Glutamatergic neuron (in vitro differentiated cells): ENCODE data around the gene OSBPL6. TPM values are rescaled to one million over a fixed set of nuclear protein-coding genes. Genes with fewer than 3 reads are reported as not detected.

Experiments used
- DNase-seq: peaks from one replicate; pipeline ENCODE4 v3.0.0; 2022
- H3K27ac Mint-ChIP-seq: one replicate; pipeline ENCODE4 v1.8.0; 2020; ENCODE audit warnings: mild to moderate bottlenecking, mixed read lengths, inconsistent platforms; ENCODE audit not compliant: unreplicated experiment
- H3K27me3 Mint-ChIP-seq: one replicate; pipeline ENCODE4 v1.8.0; 2020; ENCODE audit warnings: mild to moderate bottlenecking, moderate library complexity, mixed read lengths, inconsistent platforms; ENCODE audit not compliant: unreplicated experiment
- H3K36me3 Mint-ChIP-seq: one replicate; pipeline ENCODE4 v1.8.0; 2020; ENCODE audit warnings: mild to moderate bottlenecking, mixed read lengths, inconsistent platforms; ENCODE audit not compliant: unreplicated experiment
- H3K4me1 Mint-ChIP-seq: one replicate; pipeline ENCODE4 v1.8.0; 2020; ENCODE audit warnings: mild to moderate bottlenecking, low read depth, mixed read lengths, inconsistent platforms; ENCODE audit not compliant: unreplicated experiment
- H3K4me3 Mint-ChIP-seq: one replicate; pipeline ENCODE4 v1.8.0; 2020; ENCODE audit warnings: mild to moderate bottlenecking, mixed read lengths, inconsistent platforms; ENCODE audit not compliant: unreplicated experiment
- H3K9me3 Mint-ChIP-seq: one replicate; pipeline ENCODE4 v1.8.0; 2020; ENCODE audit warnings: mild to moderate bottlenecking, moderate library complexity, mixed read lengths, inconsistent platforms; ENCODE audit not compliant: unreplicated experiment
- total RNA-seq: library from RNA; stranded (reverse); fragmentation: NEBNext Ultra II Directional; extraction: Animal tissue kit (Norgen Biotek cat#: 25700); gene quantifications from one replicate; pipeline ENCODE4 v1.2.1, GENCODE V29; 2021; ENCODE audit not compliant: unreplicated experiment
- TF ChIP-seq, protein P1 (sequence below): fragments of 200-600 bp; sonication (generic); IDR thresholded peaks from one replicate; pipeline ENCODE4 v1.5.0; 2021; ENCODE audit not compliant: partially characterized antibody, unreplicated experiment

The OSBPL6 gene
- total RNA-seq, 1 donor from 2014 or later, result 14.4 TPM

- H3K9me3 Mint-ChIP-seq, result no peaks in the 10 kb centered on the region
- peaks cover 5% of the 10 kb centered on the region for H3K36me3 Mint-ChIP-seq
- no peaks in the 10 kb centered on the region for H3K27me3 Mint-ChIP-seq
- DNase-seq, result no peak
- H3K27ac Mint-ChIP-seq, result no peak overlapping the region
- H3K4me3 Mint-ChIP-seq, result no peak overlapping the region
- no peaks in the 10 kb centered on the region for H3K4me1 Mint-ChIP-seq
- TF ChIP-seq, protein P1, sequence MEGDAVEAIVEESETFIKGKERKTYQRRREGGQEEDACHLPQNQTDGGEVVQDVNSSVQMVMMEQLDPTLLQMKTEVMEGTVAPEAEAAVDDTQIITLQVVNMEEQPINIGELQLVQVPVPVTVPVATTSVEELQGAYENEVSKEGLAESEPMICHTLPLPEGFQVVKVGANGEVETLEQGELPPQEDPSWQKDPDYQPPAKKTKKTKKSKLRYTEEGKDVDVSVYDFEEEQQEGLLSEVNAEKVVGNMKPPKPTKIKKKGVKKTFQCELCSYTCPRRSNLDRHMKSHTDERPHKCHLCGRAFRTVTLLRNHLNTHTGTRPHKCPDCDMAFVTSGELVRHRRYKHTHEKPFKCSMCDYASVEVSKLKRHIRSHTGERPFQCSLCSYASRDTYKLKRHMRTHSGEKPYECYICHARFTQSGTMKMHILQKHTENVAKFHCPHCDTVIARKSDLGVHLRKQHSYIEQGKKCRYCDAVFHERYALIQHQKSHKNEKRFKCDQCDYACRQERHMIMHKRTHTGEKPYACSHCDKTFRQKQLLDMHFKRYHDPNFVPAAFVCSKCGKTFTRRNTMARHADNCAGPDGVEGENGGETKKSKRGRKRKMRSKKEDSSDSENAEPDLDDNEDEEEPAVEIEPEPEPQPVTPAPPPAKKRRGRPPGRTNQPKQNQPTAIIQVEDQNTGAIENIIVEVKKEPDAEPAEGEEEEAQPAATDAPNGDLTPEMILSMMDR, result no peak
These were observed 38.8 kb upstream of the OSBPL6 start for GRCh38 chr2:178155524-178155923.

DNA sequence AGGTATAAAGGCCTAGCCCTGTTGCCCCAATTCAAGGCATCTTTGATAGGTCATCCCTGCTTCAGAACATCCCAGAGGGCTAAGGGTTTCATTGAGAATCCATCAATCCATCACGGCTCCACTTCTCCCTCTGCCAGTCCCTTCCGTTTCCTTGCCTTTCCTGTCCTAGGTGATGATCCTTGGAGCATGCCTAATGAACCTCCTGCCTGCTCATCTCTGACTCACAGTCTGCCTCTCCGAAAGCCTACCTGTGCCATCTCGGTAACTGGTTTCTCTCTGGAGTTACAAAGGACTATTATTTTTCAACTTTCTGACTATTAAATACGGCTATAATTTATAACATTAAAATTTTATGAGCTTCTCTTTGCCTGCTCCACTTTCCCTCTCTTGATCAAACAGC, 36.7 kb upstream of the OSBPL6 start:
- Mint-ChIP-seq H3K27ac (no peak overlapping the region), H3K9me3 (no peaks in the 10 kb centered on the region), H3K4me3 (no peak overlapping the region), H3K4me1 (no peaks in the 10 kb centered on the region), H3K27me3 (no peaks in the 10 kb centered on the region), H3K36me3 (peaks cover 5% of the 10 kb centered on the region)
- TF ChIP-seq, protein P1, result no peak
- DNase-seq, result no peak

GRCh38 chr2:178159966-178160365, 34.3 kb upstream of the OSBPL6 start:
- Mint-ChIP-seq H3K36me3 (peaks cover 5% of the 10 kb centered on the region), H3K27ac (no peak overlapping the region), H3K9me3 (no peaks in the 10 kb centered on the region), H3K4me1 (no peaks in the 10 kb centered on the region), H3K4me3 (no peak overlapping the region), H3K27me3 (no peaks in the 10 kb centered on the region)
- TF ChIP-seq, protein P1, result no peak
- no peak for DNase-seq

DNA sequence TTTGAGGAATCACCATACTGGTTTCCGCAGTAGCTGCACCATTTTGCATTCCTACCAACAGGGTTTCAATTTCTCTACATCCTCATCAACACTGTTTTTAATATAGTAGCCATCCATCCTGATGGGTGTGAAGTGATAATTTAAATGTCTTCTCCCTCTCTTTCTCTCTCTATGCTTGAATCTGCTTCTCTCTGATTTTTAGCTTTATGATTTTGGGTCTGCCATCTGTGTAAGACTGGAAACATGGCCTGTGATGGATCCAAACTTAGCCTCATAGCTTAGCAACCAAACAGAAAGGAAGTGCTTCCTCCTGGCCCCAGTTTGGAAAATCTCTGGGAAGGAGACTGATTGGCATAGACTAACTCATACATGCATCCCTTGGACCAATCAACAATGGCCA, 33.7 kb upstream of the OSBPL6 start:
- DNase-seq, result no peak

GRCh38 chr2:178163395-178163794, 30.9 kb upstream of the OSBPL6 start:
- no peak for DNase-seq
- Mint-ChIP-seq H3K36me3 (no peaks in the 10 kb centered on the region), H3K4me1 (no peaks in the 10 kb centered on the region), H3K27me3 (no peaks in the 10 kb centered on the region), H3K4me3 (no peak overlapping the region), H3K9me3 (no peaks in the 10 kb centered on the region), H3K27ac (no peak overlapping the region)
- TF ChIP-seq, protein P1, result no peak

More for the DNA sequence above, 33.7 kb upstream of the OSBPL6 start:
- Mint-ChIP-seq H3K36me3 (peaks cover under 1% of the 10 kb centered on the region), H3K27me3 (no peaks in the 10 kb centered on the region), H3K9me3 (no peaks in the 10 kb centered on the region), H3K4me1 (no peaks in the 10 kb centered on the region), H3K27ac (no peak overlapping the region), H3K4me3 (no peak overlapping the region)
- TF ChIP-seq, protein P1, result no peak
